Activated T-cell treated with anti-CD3 and anti-CD28 coated beads, Interleukin-2, amount 50 U/mL, for 24 hours (primary cell): ENCODE measurements around the gene AMFR.

Experiments used
- DNase-seq: peaks from one replicate; pipeline ENCODE4 v3.0.0-alpha.2; 2020
- H3K27ac Mint-ChIP-seq: 2 replicates; pipeline ENCODE4 v1.8.0; 2020; ENCODE audit warnings: mild to moderate bottlenecking, mixed read lengths
- H3K27me3 Mint-ChIP-seq: 2 replicates; pipeline ENCODE4 v1.8.0; 2020; ENCODE audit warnings: mixed read lengths
- H3K36me3 Mint-ChIP-seq: 2 replicates; pipeline ENCODE4 v1.8.0; 2020; ENCODE audit warnings: low read depth, mixed read lengths
- H3K4me1 Mint-ChIP-seq: 2 replicates; pipeline ENCODE4 v1.8.0; 2020; ENCODE audit warnings: low read depth, mixed read lengths
- H3K4me3 Mint-ChIP-seq: 2 replicates; pipeline ENCODE4 v1.8.0; 2020; ENCODE audit warnings: mild to moderate bottlenecking, moderate library complexity, mixed read lengths
- H3K9me3 Mint-ChIP-seq: 2 replicates; pipeline ENCODE4 v1.8.0; 2020; ENCODE audit warnings: mixed read lengths

The AMFR gene

GRCh38 chr16:56448005-56448404 lies 22.7 kb upstream of the AMFR start:
- H3K27me3 Mint-ChIP-seq: no peaks in the 10 kb centered on the region
- peak overlapping the region; percentile 94 for H3K27ac Mint-ChIP-seq
- no peak for DNase-seq
- peaks cover 85% of the 10 kb centered on the region for H3K36me3 Mint-ChIP-seq
- H3K4me3 Mint-ChIP-seq: peak overlapping the region; percentile 90
- H3K4me1 Mint-ChIP-seq: peaks cover 46% of the 10 kb centered on the region
- H3K9me3 Mint-ChIP-seq: no peaks in the 10 kb centered on the region

GRCh38 chr16:56447286-56447685 lies 21.9 kb upstream of the AMFR start:
- Mint-ChIP-seq H3K9me3 (no peaks in the 10 kb centered on the region), H3K4me3 (peak overlapping the region; percentile 90), H3K36me3 (peaks cover 85% of the 10 kb centered on the region), H3K27ac (peak overlapping the region; percentile 94), H3K27me3 (no peaks in the 10 kb centered on the region), H3K4me1 (peaks cover 40% of the 10 kb centered on the region)
- no peak for DNase-seq

- no peak overlapping the region for H3K4me3 Mint-ChIP-seq
- DNase-seq: no peak
- H3K4me1 Mint-ChIP-seq: peaks cover 9% of the 10 kb centered on the region
- no peaks in the 10 kb centered on the region for H3K27me3 Mint-ChIP-seq
- no peaks in the 10 kb centered on the region for H3K9me3 Mint-ChIP-seq
- peak overlapping the region; percentile 0 for H3K27ac Mint-ChIP-seq
- peaks cover 88% of the 10 kb centered on the region for H3K36me3 Mint-ChIP-seq
Observed at GRCh38 chr16:56438038-56438437, 12.7 kb upstream of the AMFR start.

- DNase-seq: no peak
- H3K4me1 Mint-ChIP-seq: peaks cover 7% of the 10 kb centered on the region
- no peaks in the 10 kb centered on the region for H3K9me3 Mint-ChIP-seq
- no peaks in the 10 kb centered on the region for H3K27me3 Mint-ChIP-seq
- H3K27ac Mint-ChIP-seq: peak overlapping the region; percentile 72
- H3K36me3 Mint-ChIP-seq: peaks cover 89% of the 10 kb centered on the region
- H3K4me3 Mint-ChIP-seq: no peak overlapping the region
Observed at GRCh38 chr16:56436258-56436657, 10.9 kb upstream of the AMFR start.

GRCh38 chr16:56428091-56428490 lies 2.7 kb upstream of the AMFR start:
- peaks cover 34% of the 10 kb centered on the region for H3K4me1 Mint-ChIP-seq
- H3K27ac Mint-ChIP-seq: peak overlapping the region; percentile 72
- no peak overlapping the region for H3K4me3 Mint-ChIP-seq

GRCh38 chr16:56426585-56426984 lies 1.2 kb upstream of the AMFR start:
- DNase-seq: no peak
- H3K4me3 Mint-ChIP-seq: peak overlapping the region; percentile 68
- H3K4me1 Mint-ChIP-seq: peaks cover 49% of the 10 kb centered on the region
- no peaks in the 10 kb centered on the region for H3K27me3 Mint-ChIP-seq
- peak overlapping the region; percentile 22 for H3K27ac Mint-ChIP-seq
- peaks cover 33% of the 10 kb centered on the region for H3K36me3 Mint-ChIP-seq
- H3K9me3 Mint-ChIP-seq: no peaks in the 10 kb centered on the region

More at GRCh38 chr16:56428091-56428490, 2.7 kb upstream of the AMFR start:
- H3K27me3 Mint-ChIP-seq: no peaks in the 10 kb centered on the region
- DNase-seq: no peak
- H3K9me3 Mint-ChIP-seq: no peaks in the 10 kb centered on the region
- H3K36me3 Mint-ChIP-seq: peaks cover 48% of the 10 kb centered on the region

GRCh38 chr16:56424791-56425438 lies 430 bp downstream of the AMFR start:
- H3K9me3 Mint-ChIP-seq: no peaks in the 10 kb centered on the region
- peak overlapping the region; percentile 94 for H3K4me3 Mint-ChIP-seq
- peak; percentile 71 for DNase-seq
- peaks cover 16% of the 10 kb centered on the region for H3K36me3 Mint-ChIP-seq
- peaks cover 59% of the 10 kb centered on the region for H3K4me1 Mint-ChIP-seq
- no peaks in the 10 kb centered on the region for H3K27me3 Mint-ChIP-seq
- H3K27ac Mint-ChIP-seq: peak overlapping the region; percentile 90

- Mint-ChIP-seq H3K36me3 (peaks cover 11% of the 10 kb centered on the region), H3K4me3 (peak overlapping the region; percentile 94), H3K4me1 (peaks cover 59% of the 10 kb centered on the region), H3K27ac (peak overlapping the region; percentile 90), H3K9me3 (no peaks in the 10 kb centered on the region), H3K27me3 (no peaks in the 10 kb centered on the region)
- no peak for DNase-seq
Observed at GRCh38 chr16:56424404-56424764, 961 bp downstream of the AMFR start.

GRCh38 chr16:56423584-56424403 lies 1.6 kb downstream of the AMFR start:
- Mint-ChIP-seq H3K27ac (peak overlapping the region; percentile 90), H3K9me3 (no peaks in the 10 kb centered on the region), H3K36me3 (peaks cover 8% of the 10 kb centered on the region), H3K27me3 (no peaks in the 10 kb centered on the region), H3K4me3 (peak overlapping the region; percentile 94), H3K4me1 (peaks cover 59% of the 10 kb centered on the region)
- no peak for DNase-seq

- no peak overlapping the region for H3K27ac Mint-ChIP-seq
- peaks cover 53% of the 10 kb centered on the region for H3K4me1 Mint-ChIP-seq
- no peaks in the 10 kb centered on the region for H3K9me3 Mint-ChIP-seq
- H3K36me3 Mint-ChIP-seq: peaks cover 9% of the 10 kb centered on the region
- no peaks in the 10 kb centered on the region for H3K27me3 Mint-ChIP-seq
- no peak for DNase-seq
- peak overlapping the region; percentile 11 for H3K4me3 Mint-ChIP-seq
Observed at GRCh38 chr16:56422896-56423441, 2.4 kb downstream of the AMFR start.

- Mint-ChIP-seq H3K27me3 (no peaks in the 10 kb centered on the region), H3K27ac (peak overlapping the region; percentile 51), H3K4me1 (peaks cover 47% of the 10 kb centered on the region), H3K36me3 (peaks cover 9% of the 10 kb centered on the region), H3K9me3 (no peaks in the 10 kb centered on the region), H3K4me3 (no peak overlapping the region)
- no peak for DNase-seq
Observed at GRCh38 chr16:56421976-56422669, 3.2 kb downstream of the AMFR start.

- no peaks in the 10 kb centered on the region for H3K9me3 Mint-ChIP-seq
- H3K27me3 Mint-ChIP-seq: no peaks in the 10 kb centered on the region
- no peak overlapping the region for H3K4me3 Mint-ChIP-seq
- DNase-seq: no peak
- peaks cover 9% of the 10 kb centered on the region for H3K36me3 Mint-ChIP-seq
- peaks cover 48% of the 10 kb centered on the region for H3K4me1 Mint-ChIP-seq
- no peak overlapping the region for H3K27ac Mint-ChIP-seq
Observed at GRCh38 chr16:56421313-56421712, 4.0 kb downstream of the AMFR start.

GRCh38 chr16:56420613-56421012 lies 4.7 kb downstream of the AMFR start:
- H3K4me1 Mint-ChIP-seq: peaks cover 46% of the 10 kb centered on the region
- H3K9me3 Mint-ChIP-seq: no peaks in the 10 kb centered on the region
- no peak overlapping the region for H3K4me3 Mint-ChIP-seq
- no peak for DNase-seq
- H3K27ac Mint-ChIP-seq: peak overlapping the region; percentile 13
- peaks cover 9% of the 10 kb centered on the region for H3K36me3 Mint-ChIP-seq
- no peaks in the 10 kb centered on the region for H3K27me3 Mint-ChIP-seq

- Mint-ChIP-seq H3K36me3 (peaks cover 12% of the 10 kb centered on the region), H3K9me3 (no peaks in the 10 kb centered on the region), H3K4me1 (peaks cover 52% of the 10 kb centered on the region), H3K4me3 (no peak overlapping the region), H3K27ac (no peak overlapping the region), H3K27me3 (no peaks in the 10 kb centered on the region)
- no peak for DNase-seq
Observed at GRCh38 chr16:56419740-56420548, 5.4 kb downstream of the AMFR start.
